ENCODE measurements around the gene AGR2.
"Not testable (repeated sequence)": the region's sequence is repeated elsewhere in the genome, so short reads cannot be mapped to it uniquely, and the experiment has no call there.

AGR2 gene

DNA sequence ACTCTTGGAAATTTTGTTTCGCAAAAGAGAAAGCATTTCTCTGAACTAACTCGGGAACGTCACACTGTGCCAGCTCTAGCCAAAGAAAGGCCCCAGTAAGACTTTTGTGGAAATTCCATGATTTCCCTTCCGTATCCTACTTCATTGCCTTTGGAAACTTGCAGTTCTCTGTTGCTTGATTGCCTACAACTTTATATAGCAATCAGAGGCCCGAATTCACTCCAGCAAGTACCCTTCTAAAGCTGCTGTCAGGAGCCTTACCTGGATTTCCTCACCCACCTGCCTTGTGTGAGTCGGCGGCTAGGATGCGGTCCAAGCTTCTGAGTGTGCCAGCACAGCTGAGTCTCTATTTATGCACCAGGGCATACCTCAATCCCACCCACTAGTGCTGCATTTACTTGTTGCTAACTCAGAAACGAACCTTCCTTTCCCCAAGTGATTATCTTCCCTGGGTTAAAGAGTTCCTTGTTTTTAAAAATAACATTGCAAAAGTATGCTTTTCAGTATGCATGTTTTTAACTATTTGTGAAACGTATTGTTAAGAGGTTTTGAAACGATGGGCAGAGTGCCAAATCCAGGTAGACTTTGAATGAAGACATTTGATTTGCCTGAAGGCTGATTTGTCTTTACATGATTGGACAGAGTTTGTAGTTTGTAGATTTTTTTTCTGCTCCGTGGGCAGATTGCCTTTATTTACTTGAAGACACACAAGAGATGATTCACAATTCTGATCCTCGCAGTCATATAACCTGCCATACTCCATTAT is at the start of gene AGR2:
Gene AGR2 (minus strand): TSS at position 326 of the 766 bp plus-strand sequence. CDS start 3,203 bp downstream, outside the sequence.
- no peak for DNase-seq

DNA sequence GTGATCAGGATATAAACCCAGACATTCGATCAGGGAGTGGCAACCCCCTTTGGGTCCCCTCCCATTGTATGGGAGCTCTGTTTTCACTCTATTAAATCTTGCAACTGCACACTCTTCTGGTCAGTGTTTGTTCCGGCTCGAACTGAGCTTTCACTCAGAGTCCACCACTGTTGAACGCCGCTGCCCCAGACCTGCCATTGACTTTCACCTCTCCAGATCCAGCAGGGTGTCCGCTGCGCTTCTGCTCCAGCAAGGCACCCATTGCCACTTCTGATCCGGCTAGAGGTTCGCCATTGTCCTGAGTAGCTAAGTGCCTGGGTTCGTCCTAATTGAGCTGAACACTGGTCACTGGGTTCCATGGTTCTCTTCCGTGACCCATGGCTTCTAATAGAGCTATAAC is 48.4 kb upstream of the AGR2 start:
- not testable (repeated sequence) for DNase-seq

DNA sequence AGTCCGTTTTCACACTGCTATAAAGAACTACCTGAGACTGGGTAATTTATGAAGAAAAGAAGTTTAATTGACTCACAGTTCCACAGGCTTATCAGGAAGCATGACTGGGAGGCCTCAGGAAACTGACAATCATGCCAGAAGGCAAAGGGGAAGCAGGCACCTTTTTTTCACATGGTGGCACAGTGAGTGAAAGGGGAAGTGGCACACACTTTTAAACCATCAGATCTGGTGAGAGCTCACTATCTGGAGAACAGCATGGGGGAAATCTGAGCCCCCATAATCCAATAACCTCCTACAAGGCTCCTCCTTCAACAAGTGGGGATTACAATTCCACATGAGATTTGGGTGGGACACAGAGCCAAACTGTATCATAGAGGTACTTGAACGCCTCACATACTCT is 47.0 kb upstream of the AGR2 start:
- DNase-seq = no peak

DNA sequence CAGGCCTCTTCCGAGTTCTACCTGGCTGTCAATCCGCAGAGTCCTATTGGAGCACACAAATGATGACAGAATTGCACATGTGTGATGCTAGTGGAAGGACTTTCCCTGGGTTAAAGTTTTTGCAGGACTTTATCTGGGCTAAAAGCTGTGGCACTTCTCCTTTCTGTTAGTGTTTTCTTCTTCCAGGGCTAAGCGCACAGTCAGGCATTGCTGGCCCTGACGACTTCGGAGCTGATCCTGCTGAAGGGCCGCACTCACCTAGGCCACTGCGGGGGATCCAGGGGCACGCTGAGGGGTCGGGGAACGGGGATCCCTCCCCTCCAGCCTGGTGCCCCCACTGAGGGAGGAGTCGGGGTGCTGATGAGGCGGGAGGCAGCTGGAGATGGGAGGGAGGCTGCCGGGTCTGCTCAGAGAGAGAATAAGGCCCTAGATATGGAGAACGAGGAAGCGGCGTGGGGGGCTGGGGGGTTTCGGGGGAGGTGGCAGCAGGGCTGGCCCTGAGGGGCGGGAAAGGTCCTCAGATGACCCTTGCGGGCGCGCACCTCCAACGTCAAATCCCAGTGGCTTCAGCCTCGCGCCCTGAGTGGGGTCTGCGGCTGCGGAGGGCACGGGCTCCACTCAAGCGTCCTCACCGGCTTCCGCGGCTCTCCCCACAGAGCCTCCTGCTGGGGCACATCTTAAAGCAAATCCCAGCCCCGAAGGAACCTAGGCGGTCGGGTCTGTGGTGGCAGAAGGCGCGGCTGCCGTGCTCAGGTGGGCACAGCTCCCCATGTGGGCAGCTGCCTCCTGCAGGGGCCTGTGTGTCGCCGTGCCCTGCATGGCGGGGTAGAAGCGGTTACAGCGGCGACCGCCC is 46.0 kb upstream of the AGR2 start:
- DNase-seq = no peak

DNA sequence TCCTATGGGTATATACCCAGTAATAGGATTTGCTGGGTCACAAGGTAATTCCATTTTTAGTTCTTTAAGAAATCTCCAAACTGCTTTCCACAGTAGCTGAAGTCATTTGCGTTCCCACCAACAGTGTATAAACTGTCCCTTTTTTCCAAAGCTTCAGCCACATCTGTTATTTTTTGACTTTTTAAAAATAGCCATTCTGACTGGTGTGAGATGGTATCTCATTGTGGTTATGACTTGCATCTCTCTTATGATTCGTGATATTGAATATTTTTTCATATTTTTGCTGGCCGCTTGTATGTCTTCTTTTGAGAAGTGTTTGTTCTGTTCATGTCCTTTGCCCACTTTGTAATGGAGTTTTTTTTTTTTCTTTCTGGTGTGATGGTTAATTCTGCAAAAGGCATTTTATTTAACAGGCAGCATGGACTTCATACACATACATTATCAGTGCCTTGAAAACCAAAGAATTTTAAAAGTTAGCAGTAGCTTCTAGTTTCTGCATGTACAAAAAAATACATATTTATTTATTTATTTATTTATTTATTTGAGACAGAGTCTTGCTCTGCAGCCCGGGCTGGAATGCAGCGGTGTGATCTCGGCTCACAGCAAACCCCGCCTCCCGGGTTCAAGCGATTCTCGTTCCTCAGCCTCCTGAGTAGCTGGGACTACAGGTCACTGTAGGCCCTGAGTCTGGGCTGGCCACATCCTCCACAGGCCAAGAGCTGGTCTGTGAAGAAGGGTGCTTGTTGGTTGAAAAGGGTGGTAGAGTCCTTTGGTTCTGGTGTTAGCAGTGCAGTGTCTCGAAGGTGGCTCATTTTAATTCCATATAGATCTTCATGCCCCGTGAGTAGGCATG is 44.7 kb upstream of the AGR2 start:
- no peak for DNase-seq

DNA sequence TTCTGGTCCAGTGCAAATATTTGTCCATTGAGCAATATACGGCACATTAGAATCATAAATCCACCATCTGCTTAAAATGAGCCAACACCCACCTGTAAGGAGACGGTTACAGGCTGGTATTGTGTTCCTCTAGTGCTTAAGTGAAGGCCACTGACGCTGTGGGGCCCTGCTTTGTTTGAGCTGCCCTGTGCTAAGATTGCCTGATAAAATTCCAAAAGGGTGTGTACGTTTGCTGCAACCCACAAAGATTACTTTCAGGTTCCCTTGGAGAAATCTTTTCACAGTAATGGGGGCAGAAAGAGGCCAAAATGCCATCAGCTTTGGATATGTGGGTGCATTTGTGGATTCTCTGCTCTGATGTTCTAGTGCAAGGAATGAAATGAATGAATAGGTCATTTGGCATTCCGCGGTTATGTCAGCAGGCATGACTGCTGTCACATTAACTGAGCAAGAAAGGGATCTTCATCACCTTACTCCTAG is 42.6 kb upstream of the AGR2 start:
- no peak for DNase-seq

DNA sequence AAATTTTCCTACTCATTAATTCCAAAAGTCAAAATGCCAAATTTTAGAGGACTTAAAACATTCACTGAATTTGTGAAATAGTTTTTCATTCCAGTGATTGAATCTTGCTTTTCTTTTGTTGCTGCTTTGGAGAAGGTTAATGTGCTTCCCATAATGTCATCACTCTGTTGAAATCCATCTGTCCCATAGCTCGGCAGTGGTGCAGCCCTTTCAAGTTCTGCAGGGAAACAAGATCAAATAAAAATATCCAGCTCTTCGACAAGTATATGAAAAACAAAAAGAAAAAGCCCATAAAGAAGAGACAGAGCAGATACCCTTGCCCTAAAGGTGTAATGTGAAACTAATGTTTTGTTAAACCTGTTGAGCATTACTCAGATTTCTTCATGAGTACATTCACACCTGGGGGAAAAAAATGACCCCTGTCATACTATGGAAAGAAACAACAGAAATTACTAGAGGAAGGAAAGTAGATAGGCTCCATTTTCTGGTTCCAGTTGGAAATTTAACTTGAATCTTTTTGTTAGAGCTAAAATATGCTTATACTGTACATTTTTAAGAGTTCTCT is 41.9 kb upstream of the AGR2 start:
- DNase-seq = no peak

DNA sequence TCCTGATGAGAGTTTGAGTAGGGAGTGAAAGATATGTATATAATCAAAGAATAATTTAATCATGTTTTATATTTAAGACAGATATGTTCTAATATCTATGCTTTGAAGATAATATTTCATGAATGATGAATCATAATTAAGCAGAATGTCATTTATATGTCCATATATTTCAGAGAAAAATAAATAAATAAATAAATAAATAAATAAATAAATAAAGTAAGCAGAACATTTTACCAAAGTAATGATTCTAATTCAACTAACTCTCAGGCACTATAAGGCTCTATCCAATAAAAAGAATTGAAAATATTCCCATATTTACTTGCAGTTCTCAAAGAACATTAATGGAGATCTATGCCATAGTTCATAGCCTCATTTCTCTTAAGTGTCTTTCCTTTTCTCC is 40.9 kb upstream of the AGR2 start:
- no peak for DNase-seq

DNA sequence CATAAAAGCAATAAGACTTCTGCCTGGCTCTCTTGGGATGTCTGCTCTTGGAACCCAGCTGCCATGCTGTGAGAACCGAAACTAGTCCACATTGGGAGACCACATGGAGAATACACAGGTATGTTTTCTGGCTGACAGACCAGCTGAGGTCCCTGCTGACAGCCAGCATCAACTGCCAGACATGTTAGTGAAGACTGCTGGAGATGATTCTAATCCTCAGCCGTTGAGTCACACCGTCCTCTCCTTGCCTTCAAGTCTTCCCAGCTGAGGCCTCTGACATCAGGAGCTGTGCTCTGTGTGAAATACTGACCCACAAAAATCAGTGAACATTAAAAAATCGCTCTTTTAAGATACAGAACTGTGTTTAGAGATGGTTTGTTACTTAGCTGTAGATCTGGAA is 36.9 kb upstream of the AGR2 start:
- DNase-seq = no peak

DNA sequence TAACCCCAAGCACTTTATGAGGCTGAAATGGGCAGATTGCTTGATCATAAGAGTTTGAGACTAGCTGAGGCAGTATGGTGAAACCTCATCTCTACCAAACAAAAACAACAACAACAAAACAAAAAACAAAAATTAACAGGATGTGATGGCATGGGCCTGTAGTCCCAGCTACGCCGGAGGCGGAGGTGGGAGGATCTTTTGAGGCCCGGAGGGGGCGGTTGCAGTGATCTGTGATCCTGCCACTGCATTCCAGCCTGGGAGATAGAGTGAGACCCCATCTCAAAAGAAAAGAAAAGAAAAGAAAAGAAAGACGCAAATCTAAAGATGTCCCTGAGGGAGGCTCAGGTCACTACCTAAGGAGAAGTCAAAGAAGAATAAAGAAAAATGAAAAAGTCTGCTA is 35.3 kb upstream of the AGR2 start:
- no peak for DNase-seq

DNA sequence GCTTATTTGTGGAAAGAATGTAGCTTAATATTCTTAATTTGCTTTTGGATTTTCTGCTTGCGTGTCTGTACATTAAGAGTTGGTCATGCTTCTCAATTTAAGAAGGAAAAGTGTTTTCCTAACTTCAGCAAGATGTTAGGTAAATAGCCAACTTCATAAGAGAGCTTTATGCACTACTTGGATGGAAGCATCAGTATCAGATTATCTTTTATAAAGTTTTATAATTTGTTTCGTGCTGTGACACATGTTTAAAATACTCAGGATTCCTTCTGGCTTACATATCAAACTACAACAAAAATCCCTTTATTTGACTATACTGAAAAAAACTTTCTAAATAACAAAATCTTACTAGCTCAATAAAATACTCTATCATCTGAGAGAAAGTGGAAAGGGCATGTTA is 34.8 kb upstream of the AGR2 start:
- no peak for DNase-seq

DNA sequence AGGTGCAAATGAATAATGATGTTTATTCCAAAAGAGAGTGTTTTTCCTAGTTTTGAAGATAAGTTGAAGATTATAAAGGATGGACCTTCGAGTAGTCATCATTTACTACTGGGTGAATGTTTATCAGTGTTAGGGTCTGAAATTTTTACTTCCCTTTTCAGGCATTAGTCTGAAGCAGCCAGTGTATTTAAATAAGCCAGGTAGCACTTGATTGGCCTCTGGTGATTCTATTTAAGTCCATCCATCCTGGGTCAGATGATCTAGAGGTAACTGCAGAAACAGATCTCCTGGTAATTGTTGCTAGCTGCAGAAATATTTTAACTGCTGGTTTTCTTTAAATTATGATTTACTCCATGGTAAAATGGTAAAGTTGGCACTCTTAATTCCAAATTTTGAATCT is 34.1 kb upstream of the AGR2 start:
- no peak for DNase-seq

DNA sequence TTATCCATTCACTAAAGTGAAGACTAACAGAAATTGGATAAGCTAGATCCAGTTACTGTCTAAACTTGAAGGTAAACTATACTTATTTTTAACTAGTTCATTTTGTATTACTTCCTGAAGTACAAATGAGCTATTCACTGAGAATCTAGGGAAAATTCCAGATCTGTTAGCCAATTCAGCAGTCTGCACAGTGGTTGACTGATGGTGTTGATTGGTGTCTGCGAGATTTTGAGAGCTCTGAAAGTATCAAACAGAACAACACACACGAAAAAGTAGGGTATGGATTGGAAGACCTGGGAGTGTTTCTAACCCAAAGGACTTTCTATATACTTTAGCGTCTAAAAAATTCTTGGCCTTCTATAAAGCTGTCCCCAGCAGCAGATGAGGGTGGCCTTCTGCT is 33.6 kb upstream of the AGR2 start:
- no peak for DNase-seq

DNA sequence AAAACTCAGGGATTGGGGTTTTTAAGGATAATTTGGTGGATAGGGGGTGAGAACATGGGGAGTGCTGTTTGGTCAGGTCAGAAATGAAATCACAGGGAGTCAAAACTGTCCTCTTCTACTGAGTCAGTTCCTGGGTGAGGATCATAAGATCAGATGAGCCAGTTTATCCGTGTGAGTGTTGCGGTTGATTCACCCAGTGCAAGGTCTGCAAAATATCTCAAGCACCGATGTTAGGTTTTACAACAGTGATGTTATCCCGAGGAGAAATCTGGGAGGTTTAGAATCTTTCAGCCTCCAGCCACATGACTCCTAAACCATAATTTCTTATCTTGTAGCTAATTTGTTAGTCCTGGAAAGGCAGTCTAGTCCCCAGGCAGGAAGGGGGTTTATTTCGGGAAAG is 31.7 kb upstream of the AGR2 start:
- no peak for DNase-seq

DNA sequence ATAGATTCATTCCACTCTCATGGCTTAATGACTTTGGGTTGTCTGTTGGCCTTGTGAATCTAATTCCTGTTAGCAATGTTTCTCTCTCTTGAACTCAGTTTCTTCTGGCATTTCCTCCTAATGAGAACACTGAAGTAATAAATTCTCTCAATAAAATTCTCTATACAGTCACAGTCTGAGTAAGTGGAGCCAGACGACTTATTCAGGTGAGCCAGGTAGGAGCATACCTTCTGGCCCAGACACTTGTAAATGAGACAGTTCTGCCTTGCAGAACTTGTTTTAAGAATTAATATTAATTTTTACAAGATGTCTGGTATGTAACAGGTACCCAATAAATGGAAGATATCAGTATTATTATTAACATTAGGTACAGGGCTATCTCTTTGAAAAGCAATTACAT is 28.6 kb upstream of the AGR2 start:
- DNase-seq = no peak

DNA sequence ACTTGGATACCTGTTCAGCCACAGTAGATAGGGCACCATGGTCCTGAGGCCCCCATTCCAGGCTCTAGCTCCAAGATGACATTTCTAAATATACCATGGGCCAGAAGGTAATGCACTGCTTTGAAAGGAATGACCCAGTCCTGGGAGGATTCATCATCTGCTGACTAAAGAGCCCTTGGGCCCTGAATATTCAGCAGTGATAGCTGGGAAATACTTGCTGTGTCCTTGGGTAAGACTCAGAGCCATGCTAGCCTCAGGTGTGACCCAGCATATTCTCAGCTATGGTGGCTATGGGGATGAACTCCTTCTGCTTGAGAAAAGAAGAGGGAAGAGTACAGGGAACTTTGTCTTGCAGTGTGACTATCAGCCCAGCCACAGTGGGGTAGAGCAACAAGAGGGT is 21.3 kb upstream of the AGR2 start:
- no peak for DNase-seq

DNA sequence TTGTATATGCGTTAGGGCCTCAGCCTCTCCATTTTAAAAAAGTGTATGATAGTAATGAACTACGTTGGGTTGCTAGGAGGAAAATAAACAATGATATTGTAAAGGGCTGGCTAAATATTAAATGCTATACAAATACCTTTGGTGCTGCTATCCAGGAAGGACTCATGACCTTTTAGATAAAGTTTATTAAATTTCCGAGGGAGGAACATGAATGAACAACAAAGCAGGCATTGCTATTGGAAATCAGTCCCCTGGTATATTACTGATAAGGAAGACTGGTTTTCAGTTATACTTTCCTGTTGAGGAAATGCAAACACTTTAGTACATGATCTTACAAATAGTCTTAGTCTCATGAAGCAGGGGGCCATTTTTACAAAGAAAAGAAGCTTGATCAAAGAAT is 17.2 kb upstream of the AGR2 start:
- no peak for DNase-seq

DNA sequence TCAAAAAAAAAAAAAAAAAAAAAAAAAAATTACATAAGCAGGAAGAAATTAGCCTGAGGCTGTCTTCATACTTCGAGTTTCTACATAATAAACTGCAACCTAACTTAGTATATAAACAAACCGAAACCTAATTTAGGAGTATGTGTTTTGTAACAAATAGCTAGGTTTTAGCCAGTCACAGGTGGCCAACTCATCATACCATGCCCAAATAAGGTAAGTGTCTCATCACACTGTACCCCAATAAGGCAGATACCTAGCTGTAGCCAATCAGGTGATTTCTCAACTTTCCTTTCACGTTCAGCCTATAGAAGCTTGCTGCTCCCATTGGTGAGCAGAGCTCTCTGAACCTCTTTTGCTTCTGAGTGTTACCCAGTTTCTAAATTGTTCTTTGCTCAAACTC is 13.9 kb upstream of the AGR2 start:
- no peak for DNase-seq

DNA sequence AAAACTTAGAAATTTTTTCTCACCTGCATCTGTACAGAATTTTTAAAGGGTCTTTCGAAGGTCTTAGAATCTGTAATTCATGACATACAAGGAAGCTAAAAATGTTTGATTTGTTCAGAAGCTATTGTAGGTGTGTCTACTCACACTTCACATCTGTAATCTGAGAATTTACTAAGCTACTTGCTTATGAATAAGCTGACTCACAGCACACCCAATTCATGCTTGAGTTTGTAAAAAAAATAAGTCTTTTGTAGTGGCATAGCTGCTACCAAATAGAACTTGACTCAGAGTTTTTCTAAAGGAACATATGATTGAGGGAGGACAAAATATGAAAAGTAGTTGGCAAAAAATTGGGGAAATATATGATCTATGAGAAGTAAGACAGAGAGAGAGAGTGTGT is 12.7 kb upstream of the AGR2 start:
- no peak for DNase-seq

DNA sequence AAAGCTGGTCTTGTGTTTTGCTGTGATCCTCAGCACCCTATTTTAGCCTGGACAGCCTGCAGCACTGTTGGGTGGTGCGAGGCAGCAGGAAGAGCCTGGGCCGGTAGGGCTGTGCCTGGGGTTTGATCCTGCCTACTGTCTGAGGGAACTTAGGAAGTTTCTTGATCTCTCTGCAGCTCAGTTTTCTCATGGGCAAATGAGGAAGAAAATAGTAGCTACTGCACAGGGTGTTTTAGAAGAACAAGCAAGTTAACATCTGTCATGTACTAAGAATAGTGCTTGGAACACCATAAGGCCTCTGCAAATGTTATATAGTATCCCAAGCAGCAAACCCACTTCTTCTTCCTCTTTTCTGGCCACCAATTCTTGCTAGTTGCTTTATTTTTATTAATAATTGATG is 12.0 kb upstream of the AGR2 start:
- DNase-seq = no peak

DNA sequence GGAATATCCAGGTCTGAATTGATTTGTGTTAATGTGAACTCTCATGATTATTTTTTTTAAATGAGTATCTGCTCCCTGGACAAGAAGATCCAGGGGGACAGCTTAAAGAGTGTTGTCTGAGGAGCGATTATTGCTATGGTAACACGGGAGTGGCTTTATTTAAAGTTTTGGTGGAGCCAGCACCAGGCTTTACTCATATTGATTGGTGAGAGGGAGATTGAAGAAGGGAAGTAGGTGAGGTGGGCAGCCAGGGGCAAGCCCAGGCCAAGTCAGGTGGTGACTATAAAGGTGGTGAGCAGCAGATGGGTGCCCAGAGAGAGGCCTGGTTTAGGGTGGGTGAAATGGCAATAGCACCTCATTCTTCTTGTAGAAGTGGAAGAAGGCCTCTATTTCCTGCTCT is 10.2 kb upstream of the AGR2 start:
- no peak for DNase-seq

DNA sequence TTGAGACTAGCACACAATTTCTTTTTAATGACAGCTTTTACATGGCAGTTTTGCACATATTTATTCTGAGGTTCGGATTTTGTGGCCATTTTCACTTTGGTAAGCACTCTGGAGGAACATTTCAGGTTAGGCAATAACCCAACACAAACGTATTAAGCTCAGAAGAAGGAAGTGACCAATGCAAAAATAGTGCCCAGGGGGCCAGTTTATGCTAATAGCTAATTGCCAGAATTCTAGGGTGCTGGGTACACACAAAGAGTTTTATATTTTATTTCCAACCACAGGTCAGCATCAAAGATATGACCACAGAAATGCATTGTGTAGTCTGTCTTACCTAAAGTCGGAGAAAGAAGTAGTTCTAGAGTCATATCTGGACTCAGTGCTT is 8.4 kb upstream of the AGR2 start:
- DNase-seq = no peak
